H1 (cell line): ENCODE results near the gene PGAP2. TPM values are rescaled to one million over a fixed set of nuclear protein-coding genes. Genes with fewer than 3 reads are reported as not detected.

Experiments
- BACH1 ChIP-seq: IDR thresholded peaks from 2 replicates; pipeline ENCODE4 v1.6.1; 2012; ENCODE audit warnings: low read length, improper control_type of control experiment
- polyA plus RNA-seq, 7 experiments: library from polyadenylated mRNA; depleted of rRNA in 3 of 7; stranded (reverse) in 5 of 7; unstranded in 2 of 7; fragments of >200 nt in 5 of 7; fragments of 200-250 nt in 2 of 7; gene quantifications; 1 replicate in 5 of 7; 2 replicates in 1 of 7; 4 replicates in 1 of 7; pipeline versions ENCODE4 v1.2.1 to v1.2.3, GENCODE V29; 2011 to 2013; ENCODE audit warnings: missing spikeins in 2 of 7, mixed read lengths in 2 of 7
- total RNA-seq: library from RNA; stranded (reverse); fragmentation: NEBNext Ultra II Directional; extraction: Animal tissue kit (Norgen Biotek cat#: 25700); gene quantifications from 2 replicates; pipeline ENCODE4 v1.2.1, GENCODE V29; 2021

Gene PGAP2
- total and polyA plus RNA-seq, 2 of the 8 experiments (the other 6 are each of a cell fraction or from before 2014, with no cell fraction given) = 56.5 to 106 TPM

DNA sequence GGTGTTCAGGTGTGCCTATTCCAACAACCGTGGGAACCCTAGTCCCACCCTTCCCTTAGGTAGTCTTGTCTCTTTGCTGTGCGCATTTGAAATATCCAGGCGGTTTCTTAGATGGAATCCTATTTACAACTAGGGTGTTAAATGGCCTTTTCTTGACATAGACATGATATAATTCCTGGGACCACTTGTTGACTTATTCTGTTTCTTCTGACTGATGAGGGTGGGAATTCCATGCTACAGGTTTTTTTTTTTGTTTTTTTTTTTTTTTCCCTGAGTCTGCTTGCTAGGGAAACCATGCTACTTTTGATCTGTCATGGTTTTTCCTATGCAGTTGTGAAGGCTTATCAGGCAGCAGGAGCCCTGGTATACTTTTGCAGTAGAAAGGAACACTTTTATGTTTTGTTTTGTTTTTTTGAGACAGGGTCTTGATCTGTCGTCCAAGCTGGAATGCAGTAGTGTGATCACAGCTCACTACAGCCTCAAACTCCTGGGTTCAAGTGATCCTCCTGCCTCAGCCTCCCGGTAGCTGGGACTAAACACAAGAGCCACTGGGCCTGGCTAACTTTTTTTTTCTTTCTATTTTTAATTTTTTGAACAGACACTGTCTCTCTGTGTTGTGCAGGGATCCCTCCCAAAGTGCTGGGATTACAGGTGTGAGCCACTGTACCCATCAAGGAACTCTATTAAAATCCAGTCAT is 48.6 kb downstream of the PGAP2 start (continued):
- TF ChIP-seq BACH1 = no peak
- TF ChIP-seq, all 59 proteins: peak for 0
